ENCODE results near the gene ERICH6.

GRCh38 chr3:150613709-150614480, 89.8 kb downstream of the ERICH6 start:
- TF ChIP-seq CTCF (conservative IDR thresholded peaks at IDR 0.05 in 1 of 2, IDR thresholded peaks at IDR 0.05 in 1 of 2; ENCODE audit: extremely low read depth in 1 of 2, insufficient read depth in 1 of 2, low read depth in 1 of 2, low read length in 2 of 2) (no peak), EZH2 (IDR thresholded peaks at IDR 0.05; ENCODE audit: borderline replicate concordance, low read length) (no peak)

All from mammary epithelial cell (primary cell).